Measurements from ENCODE around the gene SCRN2. TPM values are rescaled to one million over a fixed set of nuclear protein-coding genes. Genes with fewer than 3 reads are reported as not detected.

The SCRN2 gene
- total RNA-seq, 1 donor from 2014 or later: 30.9 TPM

DNA sequence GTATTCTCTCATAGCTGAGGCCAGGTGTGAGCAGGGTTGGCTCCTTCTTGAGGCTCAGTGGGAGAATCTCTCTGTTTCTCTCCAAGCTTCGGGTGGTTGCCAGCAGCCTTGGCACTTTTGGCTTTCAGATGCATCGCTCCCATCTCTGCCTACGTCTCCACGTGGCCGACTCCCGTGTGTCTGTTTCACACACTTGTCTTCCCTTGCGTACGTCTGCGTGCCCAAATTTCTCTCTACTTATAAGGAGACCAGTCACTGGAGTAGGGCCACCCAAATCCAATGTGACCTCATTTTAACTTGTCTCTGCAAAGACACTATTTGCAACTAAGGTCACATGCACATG, 34.2 kb downstream of the SCRN2 start:
- DNase-seq: no peak
- H3K36me3 ChIP-seq: peaks cover 50% of the 10 kb centered on the region
- ATAC-seq: no peak
- no peak overlapping the region for H3K4me3 ChIP-seq
- H3K9me3 ChIP-seq: no peaks in the 10 kb centered on the region
- intact Hi-C loops (cut with DNase I): no loop called here
- TF ChIP-seq, protein P1, sequence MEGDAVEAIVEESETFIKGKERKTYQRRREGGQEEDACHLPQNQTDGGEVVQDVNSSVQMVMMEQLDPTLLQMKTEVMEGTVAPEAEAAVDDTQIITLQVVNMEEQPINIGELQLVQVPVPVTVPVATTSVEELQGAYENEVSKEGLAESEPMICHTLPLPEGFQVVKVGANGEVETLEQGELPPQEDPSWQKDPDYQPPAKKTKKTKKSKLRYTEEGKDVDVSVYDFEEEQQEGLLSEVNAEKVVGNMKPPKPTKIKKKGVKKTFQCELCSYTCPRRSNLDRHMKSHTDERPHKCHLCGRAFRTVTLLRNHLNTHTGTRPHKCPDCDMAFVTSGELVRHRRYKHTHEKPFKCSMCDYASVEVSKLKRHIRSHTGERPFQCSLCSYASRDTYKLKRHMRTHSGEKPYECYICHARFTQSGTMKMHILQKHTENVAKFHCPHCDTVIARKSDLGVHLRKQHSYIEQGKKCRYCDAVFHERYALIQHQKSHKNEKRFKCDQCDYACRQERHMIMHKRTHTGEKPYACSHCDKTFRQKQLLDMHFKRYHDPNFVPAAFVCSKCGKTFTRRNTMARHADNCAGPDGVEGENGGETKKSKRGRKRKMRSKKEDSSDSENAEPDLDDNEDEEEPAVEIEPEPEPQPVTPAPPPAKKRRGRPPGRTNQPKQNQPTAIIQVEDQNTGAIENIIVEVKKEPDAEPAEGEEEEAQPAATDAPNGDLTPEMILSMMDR (IDR thresholded peaks at IDR 0.05): no peak
- no peaks in the 10 kb centered on the region for H3K27me3 ChIP-seq (ENCODE audit: low read depth)
- H3K4me1 ChIP-seq: peaks cover 16% of the 10 kb centered on the region
- H3K27ac ChIP-seq: no peak overlapping the region

DNA sequence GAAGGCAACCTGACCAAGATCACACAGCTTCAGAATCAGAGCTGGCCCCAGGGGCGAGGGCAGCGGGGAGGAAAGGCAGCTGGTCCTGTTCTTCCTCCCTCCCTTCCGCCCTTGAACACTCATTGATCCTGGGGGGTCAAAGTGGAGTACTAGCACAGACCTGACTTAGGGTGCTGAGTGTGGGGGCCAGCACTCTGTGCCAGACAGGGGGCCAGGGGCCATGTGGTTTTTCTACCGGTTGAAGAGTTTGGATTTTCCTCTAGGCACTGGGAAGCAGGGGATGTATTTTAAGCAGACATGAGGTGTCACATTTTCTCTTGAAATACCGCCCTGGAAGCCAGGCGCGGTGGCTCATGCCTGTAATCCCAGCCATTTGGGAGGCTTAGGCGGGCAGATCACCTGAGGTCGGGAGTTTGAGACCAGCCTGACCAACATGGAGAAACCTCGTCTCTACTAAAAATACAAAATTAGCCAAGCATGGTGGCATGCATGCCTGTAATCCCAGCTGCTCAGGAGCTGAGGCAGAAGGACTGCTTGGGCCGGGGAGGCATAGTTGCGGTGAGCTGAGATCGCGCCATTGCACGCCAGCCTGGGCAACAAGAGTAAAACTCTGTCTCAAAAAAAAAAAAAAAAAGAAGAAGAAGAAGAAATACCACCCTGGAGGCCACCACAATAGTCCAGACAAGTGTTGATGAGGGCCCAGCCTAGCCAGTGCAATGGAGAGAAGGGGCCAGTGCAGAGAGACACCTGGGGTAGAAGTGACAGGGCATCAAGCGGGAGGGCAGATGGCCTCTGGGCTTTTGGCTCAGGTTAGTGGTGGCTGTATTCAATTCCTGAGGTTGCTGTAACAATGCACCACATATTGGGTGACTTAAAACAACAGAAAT, 34.8 kb downstream of the SCRN2 start:
- DNase-seq (no peak), ATAC-seq (no peak)
- Histone ChIP-seq H3K27ac (no peak overlapping the region), H3K36me3 (peaks cover 44% of the 10 kb centered on the region), H3K4me3 (no peak overlapping the region), H3K27me3 (ENCODE audit: low read depth) (no peaks in the 10 kb centered on the region), H3K4me1 (peaks cover 16% of the 10 kb centered on the region), H3K9me3 (no peaks in the 10 kb centered on the region)
- intact Hi-C loops (cut with DNase I): no loop called here
- TF ChIP-seq, protein P1 (IDR thresholded peaks at IDR 0.05): no peak

DNA sequence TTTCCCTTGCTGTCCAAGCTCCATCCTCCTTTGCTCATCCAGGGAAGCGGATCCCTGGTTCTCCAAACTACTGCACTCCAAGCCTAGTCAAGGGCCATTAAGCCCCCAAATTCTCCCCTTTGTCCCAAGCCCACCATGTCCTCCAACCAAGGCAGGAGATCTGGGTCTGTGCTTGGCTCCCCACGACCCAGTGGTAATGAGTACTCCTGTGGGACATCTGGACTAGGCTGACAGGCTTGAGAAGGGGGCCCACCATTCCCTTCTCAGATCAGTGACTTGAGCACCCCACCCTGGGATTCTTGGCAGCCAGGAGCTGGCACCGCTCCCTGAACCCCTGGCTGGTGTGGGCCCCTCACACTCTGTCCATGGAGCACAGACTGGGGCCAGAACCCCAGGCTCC, 36.6 kb downstream of the SCRN2 start:
- Histone ChIP-seq H3K4me1 (peaks cover 2% of the 10 kb centered on the region), H3K9me3 (no peaks in the 10 kb centered on the region), H3K27me3 (ENCODE audit: low read depth) (no peaks in the 10 kb centered on the region), H3K4me3 (no peak overlapping the region), H3K27ac (no peak overlapping the region), H3K36me3 (peaks cover 31% of the 10 kb centered on the region)
- TF ChIP-seq, protein P1 (IDR thresholded peaks at IDR 0.05): no peak
- ATAC-seq: no peak
- no peak for DNase-seq
- intact Hi-C loops (cut with DNase I): no loop called here

DNA sequence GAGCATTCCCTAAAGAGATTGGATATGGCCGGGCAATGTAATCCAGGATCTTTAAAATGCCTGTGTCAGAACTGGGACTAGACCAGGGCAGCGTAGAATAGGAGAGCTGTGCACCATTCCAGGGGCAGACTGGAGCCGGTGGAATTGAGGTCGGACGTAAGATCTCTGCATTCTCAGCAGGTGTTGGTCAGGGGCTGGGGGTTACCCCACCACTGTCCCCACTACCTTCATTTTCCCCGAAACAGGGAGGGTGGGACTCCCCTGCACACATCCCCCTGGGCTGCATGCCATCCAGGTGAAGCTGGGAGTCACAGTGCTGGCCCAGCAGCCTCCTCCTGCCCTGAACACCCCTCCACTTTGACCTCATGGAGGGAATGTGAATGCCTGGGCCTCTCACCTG, 37.3 kb downstream of the SCRN2 start:
- no peak overlapping the region for H3K4me3 ChIP-seq
- no peak overlapping the region for H3K27ac ChIP-seq
- H3K4me1 ChIP-seq: no peaks in the 10 kb centered on the region
- intact Hi-C loops (cut with DNase I): no loop called here
- H3K36me3 ChIP-seq: peaks cover 23% of the 10 kb centered on the region
- DNase-seq (no peak), ATAC-seq (no peak)
- no peaks in the 10 kb centered on the region for H3K9me3 ChIP-seq
- TF ChIP-seq, protein P1 (IDR thresholded peaks at IDR 0.05): no peak
- no peaks in the 10 kb centered on the region for H3K27me3 ChIP-seq (ENCODE audit: low read depth)

DNA sequence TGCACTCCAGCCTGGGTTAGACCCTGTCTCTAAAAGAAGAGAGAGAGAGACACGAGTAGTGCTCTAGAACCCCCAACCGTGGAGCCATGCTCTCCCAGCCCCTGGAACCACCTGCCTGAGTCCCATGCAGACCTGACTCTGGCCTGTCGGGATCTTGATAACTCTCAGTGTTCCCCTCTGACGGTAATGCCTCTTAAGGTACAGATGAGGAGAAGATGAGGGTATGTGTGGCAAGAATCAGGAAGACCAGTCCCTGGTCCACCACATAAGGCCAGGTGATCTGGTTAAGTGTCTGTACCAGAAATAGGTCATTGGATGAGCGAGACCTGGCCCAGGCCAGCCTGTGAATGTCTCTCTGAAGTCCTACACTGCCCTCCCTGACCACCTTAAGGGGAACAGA, 37.9 kb downstream of the SCRN2 start:
- intact Hi-C loops (cut with DNase I): no loop called here
- Histone ChIP-seq H3K36me3 (peaks cover 18% of the 10 kb centered on the region), H3K27me3 (ENCODE audit: low read depth) (no peaks in the 10 kb centered on the region), H3K4me1 (no peaks in the 10 kb centered on the region), H3K9me3 (no peaks in the 10 kb centered on the region), H3K27ac (no peak overlapping the region), H3K4me3 (no peak overlapping the region)
- ATAC-seq (no peak), DNase-seq (no peak)
- TF ChIP-seq, protein P1 (IDR thresholded peaks at IDR 0.05): no peak
